Activated CD4-positive, alpha-beta T cell treated with anti-CD3 and anti-CD28 coated beads, Interleukin-2, amount 50 U/mL, for 48 hours (primary cell): ENCODE data around the gene IFNL3.
"Not testable (repeated sequence)": the region's sequence is repeated elsewhere in the genome, so short reads cannot be mapped to it uniquely, and the experiment has no call there.

ENCODE experiments used
- DNase-seq, 2 experiments: peaks; one replicate each; pipeline ENCODE4 v3.0.0-alpha.2; 2020

IFNL3 gene

DNA sequence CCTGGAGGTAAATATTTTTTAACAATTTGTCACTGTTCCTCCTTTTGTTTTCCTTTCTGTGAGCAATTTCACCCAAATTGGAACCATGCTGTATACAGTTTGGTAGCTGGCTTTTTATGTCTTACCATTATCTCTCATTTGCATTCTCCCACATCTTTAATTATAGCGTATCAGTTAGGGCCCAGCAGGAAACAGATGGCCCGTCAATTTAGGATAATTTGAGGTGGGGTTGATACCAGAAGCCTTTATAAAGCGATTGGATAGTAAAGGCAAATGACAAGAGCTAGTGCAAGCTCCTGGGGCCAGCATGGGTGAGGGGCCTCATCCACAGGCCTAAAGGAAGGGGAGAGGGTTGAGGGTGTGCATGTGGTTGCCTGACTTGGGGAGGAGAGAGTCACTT is 7.7 kb upstream of the IFNL3 start:
- DNase-seq: no peak

DNA sequence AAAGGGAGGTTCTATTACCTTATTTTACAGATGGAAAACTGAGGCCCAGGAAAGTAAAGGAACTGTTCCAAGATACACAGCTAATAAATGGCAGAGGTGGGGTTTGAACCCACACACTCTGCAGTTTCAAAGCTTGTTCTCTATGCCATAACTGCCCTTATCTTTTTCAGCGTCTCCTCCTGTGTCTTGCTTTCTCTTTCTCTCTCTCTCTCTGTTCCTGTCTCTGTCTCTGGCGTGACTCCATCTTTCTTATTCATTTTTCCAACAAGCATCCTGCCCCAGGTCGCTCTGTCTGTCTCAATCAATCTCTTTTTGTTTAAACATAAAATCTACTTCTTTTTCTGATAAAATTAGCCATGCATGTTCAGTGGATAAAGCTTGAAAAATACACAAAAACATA is 7.0 kb upstream of the IFNL3 start:
- no peak for DNase-seq

DNA sequence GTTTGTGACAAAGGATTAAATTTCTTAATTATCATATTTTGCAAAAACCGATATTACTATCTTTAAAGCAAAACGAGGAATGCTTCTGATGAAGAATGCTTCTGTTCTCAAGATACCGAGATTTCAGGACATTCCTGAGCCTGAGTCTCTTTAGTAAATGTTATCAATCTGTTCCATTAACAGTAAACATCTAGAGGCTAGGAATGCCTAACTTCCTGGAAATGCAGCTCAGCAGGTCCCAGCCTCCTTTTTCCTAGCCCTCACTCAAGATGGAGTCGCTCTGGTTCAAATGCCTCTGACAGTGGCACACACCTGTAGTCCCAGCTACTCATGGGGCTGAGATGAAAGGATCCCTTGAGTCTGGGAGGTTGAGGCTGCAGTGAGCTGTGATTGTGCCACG is 6.3 kb upstream of the IFNL3 start:
- no peak for DNase-seq

DNA sequence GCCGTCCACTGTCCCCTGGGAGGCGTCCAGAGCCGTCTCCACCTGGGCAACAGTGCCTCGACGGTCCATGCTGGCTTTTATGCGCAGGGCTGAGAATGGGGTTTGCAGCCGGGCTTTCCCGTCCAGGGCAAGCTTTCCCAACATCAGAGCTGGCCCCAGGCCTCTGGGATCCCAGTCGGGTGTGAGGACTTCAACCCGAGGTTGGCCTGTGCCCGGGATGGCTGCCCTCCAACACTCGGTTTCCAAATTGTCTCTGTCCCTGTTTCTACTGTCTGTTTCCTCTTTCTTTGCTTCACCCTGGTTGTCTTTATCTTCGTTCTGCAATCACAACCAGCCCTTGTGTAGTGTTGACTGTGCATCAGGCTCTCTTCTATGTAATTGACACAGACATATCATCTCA is 4.0 kb upstream of the IFNL3 start, which contains the start of gene IFNL4:
Gene IFNL4, minus strand, starts transcription at position 51 of the 400 bp plus-strand sequence.
- no peak for DNase-seq

DNA sequence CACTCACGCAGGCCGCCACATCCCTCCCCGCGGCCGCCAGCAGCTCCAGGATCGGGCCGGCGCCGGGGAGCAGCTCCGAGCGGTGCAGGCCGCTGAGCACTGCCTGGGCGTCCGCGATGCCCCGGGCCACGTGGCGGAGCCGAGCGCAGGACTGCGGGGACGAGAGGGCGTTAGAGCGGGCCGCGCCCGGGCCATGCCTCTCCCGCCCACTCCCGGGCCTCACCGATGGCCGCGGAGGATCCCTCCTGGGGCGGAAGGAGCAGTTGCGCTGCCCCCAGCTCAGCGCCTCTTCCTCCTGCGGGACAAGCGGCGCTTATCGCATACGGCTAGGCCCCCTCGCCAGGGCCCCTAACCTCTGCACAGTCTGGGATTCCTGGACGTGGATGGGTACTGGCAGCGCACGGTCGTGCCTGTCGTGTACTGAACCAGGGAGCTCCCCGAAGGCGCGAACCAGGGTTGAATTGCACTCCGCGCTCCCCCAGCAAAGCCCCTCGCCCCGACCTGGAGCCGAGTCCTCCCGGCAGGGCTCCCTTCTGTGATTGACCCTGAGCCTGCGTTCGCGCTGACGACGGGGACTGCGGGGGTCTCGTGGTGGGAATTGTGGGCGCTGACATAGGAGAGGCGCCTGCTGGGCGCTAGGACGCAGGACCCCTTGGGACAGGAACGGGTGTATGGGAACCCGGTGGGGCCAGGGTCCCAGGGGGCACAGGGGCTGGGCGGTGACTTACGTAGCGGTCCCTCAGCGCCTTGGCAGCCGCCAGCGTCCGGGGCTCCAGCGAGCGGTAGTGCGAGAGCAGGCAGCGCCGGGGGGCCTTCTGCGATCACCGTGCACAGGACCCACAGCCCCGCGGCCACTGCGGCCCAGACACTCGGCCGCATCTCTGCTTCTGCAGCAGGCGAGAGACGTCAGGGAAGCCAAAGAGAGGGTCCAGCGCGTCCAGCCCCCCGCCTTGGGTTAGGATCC is 3.2 kb upstream of the IFNL3 start:
- DNase-seq: no peak

DNA sequence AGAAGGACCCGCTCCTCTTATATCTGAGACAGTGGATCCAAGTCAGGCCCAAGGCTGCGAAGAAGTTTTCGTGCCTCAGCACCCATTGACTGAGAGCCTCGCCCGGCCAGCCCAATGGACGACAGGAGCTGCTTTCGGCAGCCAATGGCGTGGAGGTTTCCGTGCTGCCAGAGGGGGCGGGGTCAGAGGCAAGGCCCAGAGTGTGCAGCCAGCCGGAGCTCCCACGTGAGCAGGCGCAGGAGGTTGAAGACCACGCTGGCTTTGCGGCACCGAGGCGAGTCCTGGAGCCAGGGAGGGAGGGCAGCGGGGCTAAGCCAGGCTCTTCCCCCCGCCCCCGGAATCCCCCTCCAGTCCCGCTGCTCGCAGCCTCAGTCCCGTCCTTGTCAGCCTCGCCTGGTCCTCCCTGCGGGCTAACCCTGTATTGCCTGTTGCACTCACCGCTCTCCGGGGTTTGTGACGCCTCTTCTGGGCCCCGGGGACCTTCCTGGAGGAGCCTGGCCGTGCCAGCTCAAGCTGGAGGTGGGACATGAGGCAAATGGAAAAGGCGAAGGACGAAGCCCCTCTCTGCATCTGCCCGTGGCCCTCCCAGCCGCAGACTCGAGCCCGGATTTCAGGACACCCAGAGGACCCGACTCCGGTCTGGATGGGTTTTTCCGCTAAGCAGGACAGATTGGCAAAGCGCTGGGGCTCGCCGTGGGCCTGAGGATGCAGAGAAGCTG is 2.3 kb upstream of the IFNL3 start:
- peak in 1 of 2 experiments; percentile 32 for DNase-seq

DNA sequence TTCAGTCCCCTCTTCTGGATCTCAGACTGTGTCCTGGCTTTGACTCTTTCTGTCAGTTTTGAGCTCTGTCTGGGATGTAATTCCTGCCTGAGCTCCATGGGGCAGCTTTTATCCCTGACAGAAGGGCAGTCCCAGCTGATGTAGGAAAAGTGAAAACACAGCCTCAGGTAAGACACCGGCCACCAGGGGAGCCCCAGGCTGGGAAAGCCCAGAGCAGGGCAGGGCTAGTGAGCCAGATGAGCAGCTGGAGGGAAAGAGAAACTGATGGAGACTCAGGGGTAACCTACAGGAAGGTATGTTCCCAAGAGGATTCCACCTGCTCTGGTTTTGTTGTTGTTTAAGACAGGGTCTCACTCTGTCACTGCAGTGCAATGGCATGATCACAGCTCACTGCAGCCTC is 360 bp upstream of the IFNL3 start:
- not testable (repeated sequence) for DNase-seq

DNA sequence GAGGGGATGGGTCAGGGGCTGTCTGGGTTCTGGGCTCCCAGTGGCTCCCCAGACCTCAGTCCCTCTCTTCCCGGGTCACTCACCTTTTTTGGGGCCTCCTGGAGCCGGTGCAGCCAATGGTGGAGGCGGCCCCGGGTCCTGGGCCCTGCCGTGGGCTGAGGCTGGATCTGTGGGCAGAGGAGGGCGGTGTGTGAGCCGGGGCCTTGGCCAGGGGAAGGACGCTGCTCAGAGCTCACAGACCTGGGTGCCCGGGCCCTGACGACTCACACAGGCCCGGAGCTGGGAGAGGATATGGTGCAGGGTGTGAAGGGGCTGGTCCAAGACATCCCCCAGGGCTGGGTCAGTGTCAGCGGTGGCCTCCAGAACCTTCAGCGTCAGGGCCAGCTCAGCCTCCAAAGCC is 1.1 kb downstream of the IFNL3 start:
- not testable (repeated sequence) for DNase-seq

DNA sequence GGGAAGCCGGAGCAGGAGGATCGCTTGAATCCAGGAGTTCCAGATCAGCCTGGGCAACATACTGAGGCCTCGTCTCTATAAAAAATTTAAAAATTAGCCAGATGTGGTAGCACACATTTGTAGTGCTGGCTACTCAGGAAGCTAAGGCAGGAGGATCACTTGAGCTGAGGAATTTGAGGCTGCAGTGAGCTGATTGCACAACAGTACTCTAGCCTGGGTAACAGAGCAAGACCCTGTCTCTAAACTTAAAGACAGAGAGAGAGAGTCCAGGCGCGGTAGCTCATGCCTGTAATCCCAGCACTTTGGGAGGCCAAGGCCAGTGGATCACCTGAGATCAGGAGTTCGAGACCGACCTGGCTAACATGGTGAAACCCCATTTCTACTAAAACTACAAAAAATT is 4.4 kb downstream of the IFNL3 start:
- no peak for DNase-seq

DNA sequence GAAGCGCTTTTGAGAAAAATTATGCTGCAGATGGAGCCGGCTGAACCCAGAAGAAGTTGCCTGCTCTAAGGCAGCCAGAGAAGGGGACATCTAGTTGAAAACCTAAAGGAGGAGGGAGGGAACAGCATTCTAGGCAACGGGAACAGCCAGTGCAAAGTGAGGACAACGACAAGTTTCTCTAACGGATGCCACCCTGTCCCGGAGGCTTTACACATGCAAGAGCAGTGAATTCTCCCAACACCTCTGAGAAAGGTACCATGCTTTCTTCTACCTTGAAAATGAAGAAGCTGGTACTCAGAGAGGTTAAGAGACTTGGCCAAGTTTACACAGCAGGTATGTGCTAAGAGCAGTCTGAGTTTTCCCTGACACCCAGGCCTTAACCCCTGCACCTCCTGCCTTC is 5.9 kb downstream of the IFNL3 start:
- DNase-seq: no peak

DNA sequence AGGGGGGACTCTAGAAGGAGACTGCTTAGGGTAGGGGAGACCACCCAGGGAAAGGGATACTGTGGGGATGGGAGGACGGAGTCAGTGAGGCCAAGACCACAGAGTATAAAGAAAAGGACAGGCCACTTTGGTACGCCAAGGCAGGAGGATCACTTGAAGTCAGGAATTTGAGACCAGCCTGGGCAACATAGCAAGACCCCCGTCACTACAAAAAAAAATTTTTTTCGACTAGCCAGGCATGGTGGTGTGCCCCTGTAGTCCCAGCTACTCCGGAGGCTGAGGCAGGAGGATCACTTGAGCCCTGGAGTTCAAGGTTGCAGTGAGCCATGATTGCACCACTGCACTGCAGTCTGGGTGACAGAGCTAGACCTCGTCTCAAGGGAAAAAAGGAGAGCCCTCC is 6.6 kb downstream of the IFNL3 start:
- DNase-seq: no peak

DNA sequence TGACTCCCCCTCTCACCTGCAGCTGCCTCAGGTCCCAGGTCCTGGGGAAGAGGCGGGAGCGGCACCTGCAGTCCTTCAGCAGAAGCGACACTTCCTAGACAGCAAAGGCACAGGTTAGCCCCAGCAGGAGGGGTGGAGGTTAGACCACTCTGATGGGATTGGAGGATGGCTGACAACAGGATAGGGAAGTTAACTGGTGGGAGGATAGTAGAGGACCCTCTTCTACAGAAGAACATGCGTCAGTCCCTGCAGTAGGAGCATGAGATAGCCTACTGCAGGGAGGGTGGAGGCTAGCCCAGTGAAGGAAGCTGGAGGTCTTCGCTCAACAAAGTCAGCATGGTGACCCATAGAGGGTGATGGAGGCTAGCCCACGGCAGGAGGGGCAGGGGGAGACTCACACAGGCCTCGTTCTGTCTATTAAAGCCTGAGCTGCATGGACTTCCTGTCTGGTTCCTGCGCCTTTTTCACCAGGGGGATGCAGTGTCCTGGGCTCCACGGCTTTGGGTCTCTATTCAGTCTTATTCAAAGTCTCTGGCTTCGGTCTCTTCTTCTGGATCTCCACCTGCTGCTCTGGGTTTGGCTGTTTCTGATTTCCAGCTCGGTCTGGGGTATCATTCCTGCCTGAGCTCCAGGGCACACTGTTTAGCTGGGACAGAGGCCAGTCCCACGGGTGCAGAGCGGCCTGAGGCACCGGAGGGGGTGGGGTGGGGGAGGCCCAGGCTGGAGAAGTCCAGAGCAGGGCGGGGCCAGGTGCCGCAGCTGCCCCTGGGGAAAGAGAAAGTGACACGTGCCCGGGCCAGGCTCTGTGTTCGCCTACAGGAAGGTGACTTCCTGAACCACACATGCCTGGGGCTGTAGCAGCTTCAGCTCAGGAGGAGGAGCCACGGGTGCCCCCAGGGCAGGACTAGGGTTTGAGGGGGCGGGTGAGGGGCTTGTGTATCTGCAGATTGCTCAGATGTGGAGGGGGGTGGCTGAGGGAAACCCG is 7.3 kb downstream of the IFNL3 start:
- DNase-seq: peak; percentile 51 to 66

DNA sequence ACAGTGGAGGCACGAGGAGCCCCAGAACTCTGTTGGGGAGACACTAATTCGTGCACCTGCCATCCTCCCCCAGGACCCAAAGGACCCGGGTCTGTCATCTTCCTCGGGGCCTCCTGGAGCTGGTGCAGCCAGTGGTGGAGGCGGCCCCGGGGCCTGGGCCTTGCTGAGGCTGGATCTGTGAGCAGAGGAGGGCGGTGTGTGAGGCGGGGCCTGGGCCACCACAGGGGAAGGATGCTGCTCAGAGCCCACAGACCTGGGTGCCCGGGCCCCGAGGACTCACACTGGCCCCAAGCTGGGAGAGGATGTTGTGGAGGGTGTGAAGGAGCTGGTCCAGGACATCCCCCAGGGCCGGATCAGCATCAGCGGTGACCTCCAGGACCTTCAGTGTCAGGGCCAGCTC is 8.3 kb downstream of the IFNL3 start:
- peak; percentile 12 to 16 for DNase-seq

DNA sequence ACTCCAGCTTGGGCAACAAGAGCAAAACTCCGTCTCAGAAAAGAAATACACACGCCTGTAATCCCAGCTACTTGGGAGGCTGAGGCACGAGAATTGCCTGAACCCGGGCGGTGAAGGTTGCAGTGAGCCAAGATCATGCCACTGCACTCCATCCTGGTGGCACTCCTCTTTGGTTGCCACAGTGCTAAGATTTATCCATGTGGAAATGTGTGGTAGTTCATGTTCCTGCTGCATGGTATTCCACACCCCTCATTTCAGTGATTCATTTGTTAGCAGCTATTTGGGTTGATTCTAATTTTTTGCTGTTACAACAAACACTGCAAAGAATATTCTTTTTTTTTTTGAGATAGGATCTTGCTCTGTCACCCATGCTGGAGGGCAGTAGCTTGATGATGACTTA is 12.1 kb downstream of the IFNL3 start:
- DNase-seq: no peak

DNA sequence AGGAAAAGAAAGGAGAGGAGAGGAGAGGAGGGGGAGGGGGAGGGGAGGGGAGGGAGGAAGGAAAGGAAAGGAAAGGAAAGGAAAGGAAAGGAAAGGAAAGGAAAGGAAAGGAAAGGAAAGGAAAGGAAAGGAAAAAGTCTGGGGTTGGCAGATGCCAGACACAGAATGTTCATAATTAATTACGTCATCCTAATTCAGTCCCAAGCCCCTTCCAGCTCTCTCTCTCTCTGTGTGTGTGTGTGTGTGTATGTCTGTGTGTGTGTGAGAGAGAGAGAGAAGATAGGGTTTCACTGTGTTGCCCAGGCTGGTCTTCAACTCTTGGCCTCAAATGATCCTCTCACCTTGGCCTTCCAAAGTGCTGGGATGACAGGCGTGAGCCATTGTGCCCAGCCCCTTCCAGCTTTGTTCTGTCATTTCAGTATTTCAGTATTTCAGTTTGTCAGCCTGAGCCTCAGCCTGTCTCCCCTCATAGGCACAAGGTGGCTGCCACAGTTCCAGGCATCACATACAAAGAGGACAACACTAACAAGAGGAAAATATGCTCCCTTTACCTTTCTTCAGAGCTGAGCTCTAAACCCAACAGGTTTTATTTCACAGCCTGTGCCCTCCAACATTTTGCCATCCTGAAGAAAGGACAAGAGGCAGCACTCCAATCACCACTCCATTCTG is 14.6 kb downstream of the IFNL3 start:
- DNase-seq: no peak

DNA sequence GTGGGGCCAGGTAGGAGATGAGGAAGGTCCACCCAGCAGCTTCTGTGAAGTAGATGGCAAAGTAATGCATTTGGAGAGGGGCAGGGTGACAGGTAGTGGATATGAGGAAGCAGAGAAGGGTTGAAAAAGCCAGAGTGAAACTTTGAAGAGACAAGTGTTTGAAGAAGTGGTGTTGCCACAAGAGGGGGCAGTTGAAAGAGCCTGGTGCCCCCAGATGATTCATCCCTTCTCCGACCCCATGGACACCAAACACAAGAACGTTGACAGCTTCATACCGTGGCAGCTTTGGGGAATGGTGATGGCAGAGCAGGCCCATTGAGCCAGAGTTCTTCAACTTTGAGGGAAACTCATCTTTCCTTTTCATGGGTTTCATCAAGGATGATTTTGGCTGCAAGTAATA is 19.9 kb downstream of the IFNL3 start:
- no peak for DNase-seq

DNA sequence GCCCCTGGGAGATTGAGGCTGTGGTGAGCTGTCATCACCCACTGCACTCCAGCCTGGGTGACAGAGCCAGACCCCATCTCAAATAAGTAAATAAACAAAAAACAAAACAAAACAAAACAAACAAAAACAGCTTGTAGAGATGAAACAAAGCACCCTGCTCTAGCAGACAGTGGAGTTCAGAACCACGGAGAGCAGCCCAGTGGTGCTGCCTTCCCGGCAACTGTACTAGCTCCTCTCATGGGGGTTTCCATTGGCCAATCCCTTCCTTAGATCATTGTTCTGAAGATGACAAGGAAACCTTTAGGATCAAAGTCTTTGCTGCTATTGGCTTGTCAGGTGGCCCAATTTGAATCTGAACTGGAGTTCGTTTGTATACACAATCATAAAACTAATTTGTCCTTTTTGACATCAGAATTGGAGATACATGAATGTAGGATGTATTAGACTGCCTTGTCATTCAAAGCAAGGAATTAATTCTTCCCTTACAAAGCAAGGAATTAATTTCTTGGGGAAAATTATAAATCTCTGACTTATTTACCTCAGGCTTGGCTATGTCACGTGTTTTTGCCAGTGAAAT is 21.0 kb downstream of the IFNL3 start:
- DNase-seq: no peak

DNA sequence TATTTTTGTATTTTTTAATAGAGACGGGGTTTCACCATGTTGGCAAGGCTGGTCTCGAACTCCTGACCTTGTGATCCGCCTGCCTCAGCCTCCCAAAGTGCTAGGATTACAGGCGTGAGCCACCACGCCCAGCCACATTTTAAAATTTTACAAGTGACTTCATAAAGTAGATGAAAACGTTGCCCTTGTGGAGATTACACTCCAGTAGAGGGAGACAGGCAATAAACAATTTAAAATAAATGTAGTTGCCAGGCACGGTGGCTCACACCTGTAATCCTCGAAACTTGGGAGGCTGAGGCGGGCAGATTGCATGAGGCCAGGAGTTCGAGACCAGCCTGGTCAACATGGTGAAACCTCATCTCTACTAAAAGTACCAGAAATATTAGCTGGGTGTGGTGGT is 25.7 kb downstream of the IFNL3 start:
- DNase-seq: not testable (repeated sequence)

DNA sequence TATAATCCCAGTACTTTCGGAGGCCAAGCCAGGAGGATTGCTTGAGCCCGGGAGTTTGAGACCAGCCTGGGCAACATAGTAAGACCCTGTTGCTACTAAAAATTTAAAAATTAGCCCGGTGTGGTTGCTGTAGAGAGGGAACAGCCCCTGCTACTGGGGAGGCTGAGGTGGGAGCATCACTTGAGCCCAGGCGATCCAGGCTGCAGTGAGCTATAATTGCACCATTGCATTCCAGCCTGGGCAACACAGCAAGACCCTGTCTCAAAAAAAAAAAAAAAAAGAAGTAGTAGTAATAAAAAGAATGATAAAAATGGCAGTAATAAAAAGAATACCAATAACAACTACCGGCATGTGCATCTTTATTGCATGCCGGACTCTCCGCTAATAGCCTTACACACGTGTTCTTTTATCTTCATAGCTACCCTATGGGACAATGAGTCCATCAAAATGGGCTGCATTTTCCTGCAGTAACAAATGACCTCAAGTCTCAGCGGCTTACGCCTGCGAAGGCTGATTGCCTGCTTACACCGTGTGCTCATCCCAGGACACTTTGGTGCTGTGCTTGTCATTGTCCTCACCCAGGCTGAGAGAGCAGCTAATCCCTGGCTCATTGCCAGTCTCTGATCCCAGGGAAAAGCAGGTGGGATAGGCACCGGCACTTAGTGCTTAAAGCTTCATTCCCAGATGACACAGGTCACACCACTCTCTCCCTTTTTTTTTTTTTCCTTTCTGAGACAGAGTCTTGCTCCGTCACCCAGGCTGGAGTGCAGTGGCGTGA is 26.4 kb downstream of the IFNL3 start:
- DNase-seq: no peak

DNA sequence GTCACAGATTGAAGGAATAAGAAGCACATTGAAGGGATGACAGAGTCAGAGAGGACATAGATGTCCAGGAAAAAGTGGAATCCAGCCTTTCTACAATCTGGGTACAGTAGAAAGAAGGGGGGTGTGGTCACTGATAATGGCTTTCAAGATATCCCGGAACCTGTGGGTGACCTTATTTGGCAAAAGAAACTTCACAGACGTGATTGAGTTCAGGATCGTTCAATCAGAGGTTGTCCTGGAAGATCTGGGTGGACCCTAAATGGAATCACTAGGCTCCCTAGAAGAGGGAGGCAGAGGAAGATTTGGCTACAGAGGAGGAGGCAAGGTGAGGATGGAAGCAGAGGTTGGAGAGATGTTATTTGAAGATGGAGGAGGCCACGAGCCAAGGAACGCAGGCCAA is 27.7 kb downstream of the IFNL3 start:
- no peak for DNase-seq

DNA sequence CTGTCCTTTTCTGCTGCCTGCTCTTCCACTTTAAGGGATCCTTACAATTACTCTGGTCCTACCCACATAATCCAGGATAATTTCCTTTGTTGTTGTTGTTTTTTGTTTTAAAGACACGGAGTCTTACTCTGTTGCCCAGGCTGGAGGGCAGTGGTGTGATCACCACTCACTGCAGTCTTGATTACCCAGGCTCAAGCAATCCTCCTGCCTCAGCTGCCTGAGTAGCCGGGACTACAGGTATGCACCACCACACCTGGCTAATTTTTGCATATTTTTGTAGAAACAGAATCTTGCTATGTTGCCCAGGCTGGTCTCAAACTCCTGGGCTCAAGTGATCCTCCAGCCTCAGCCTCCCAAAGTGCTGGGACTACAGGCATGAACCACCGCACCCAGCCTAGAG is 29.5 kb downstream of the IFNL3 start:
- DNase-seq: not testable (repeated sequence)
